ENCODE measurements around the gene LSAMP. TPM values are rescaled to one million over a fixed set of nuclear protein-coding genes. Genes with fewer than 3 reads are reported as not detected.

The LSAMP gene
- total and polyA plus RNA-seq, 8 donors: 17.3 to 28.0 (median 26.0) TPM

- H3K36me3 ChIP-seq: no peaks in the 10 kb centered on the region
- H3K27me3 ChIP-seq: no peaks in the 10 kb centered on the region
- ATAC-seq (no peak), DNase-seq (no peak)
- H3K4me1 ChIP-seq: no peaks in the 10 kb centered on the region
- no peaks in the 10 kb centered on the region for H3K9me3 ChIP-seq
- TF ChIP-seq, protein P1, sequence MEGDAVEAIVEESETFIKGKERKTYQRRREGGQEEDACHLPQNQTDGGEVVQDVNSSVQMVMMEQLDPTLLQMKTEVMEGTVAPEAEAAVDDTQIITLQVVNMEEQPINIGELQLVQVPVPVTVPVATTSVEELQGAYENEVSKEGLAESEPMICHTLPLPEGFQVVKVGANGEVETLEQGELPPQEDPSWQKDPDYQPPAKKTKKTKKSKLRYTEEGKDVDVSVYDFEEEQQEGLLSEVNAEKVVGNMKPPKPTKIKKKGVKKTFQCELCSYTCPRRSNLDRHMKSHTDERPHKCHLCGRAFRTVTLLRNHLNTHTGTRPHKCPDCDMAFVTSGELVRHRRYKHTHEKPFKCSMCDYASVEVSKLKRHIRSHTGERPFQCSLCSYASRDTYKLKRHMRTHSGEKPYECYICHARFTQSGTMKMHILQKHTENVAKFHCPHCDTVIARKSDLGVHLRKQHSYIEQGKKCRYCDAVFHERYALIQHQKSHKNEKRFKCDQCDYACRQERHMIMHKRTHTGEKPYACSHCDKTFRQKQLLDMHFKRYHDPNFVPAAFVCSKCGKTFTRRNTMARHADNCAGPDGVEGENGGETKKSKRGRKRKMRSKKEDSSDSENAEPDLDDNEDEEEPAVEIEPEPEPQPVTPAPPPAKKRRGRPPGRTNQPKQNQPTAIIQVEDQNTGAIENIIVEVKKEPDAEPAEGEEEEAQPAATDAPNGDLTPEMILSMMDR (IDR thresholded peaks at IDR 0.05): no peak
- no peak overlapping the region for H3K27ac ChIP-seq
- no peak overlapping the region for H3K4me3 ChIP-seq
- intact Hi-C loops (cut with DNase I): no loop called here
Observed at GRCh38 chr3:116190095-116190494, 255.2 kb downstream of the LSAMP start.

GRCh38 chr3:116188231-116188785, 257.0 kb downstream of the LSAMP start:
- Histone ChIP-seq H3K27me3 (no peaks in the 10 kb centered on the region), H3K4me1 (no peaks in the 10 kb centered on the region), H3K9me3 (no peaks in the 10 kb centered on the region), H3K4me3 (no peak overlapping the region), H3K36me3 (no peaks in the 10 kb centered on the region), H3K27ac (no peak overlapping the region)
- TF ChIP-seq, protein P1 (IDR thresholded peaks at IDR 0.05): no peak
- ATAC-seq (no peak), DNase-seq (no peak)
- intact Hi-C loops (cut with DNase I): no loop called here

GRCh38 chr3:116186049-116186448, 259.2 kb downstream of the LSAMP start:
- TF ChIP-seq, protein P1 (IDR thresholded peaks at IDR 0.05): no peak
- no peak for ATAC-seq
- Histone ChIP-seq H3K27me3 (no peaks in the 10 kb centered on the region), H3K27ac (no peak overlapping the region), H3K4me3 (no peak overlapping the region), H3K9me3 (no peaks in the 10 kb centered on the region), H3K36me3 (no peaks in the 10 kb centered on the region), H3K4me1 (no peaks in the 10 kb centered on the region)
- intact Hi-C loops (cut with DNase I): no loop called here
- DNase-seq: no peak

DNA sequence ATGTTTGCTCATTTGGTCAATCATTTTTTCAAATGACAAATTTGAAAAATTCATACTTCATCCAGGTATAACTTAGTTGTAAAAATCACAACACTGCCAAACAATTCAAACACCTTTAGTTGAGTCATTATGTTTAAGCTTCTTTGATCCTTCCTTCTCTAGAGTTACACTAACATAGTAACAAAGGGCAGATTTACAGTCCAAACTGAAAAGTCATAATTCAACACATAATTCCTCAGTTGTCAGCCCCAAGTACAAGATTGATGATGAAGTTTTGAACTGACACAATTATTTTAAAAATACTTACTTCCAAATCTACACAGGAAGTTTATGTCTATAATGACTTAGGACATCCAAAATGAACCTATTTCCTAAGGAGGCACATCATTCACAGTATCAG, 264.1 kb downstream of the LSAMP start:
- Histone ChIP-seq H3K27me3 (no peaks in the 10 kb centered on the region), H3K9me3 (no peaks in the 10 kb centered on the region), H3K4me1 (no peaks in the 10 kb centered on the region), H3K4me3 (no peak overlapping the region), H3K27ac (no peak overlapping the region), H3K36me3 (no peaks in the 10 kb centered on the region)
- intact Hi-C loops (cut with DNase I): no loop called here
- TF ChIP-seq, protein P1 (IDR thresholded peaks at IDR 0.05): no peak
- no peak for DNase-seq
- no peak for ATAC-seq

- H3K9me3 ChIP-seq: no peaks in the 10 kb centered on the region
- intact Hi-C loops (cut with DNase I): no loop called here
- TF ChIP-seq, protein P1 (IDR thresholded peaks at IDR 0.05): no peak
- H3K27ac ChIP-seq: no peak overlapping the region
- no peaks in the 10 kb centered on the region for H3K27me3 ChIP-seq
- no peak overlapping the region for H3K4me3 ChIP-seq
- no peaks in the 10 kb centered on the region for H3K4me1 ChIP-seq
- ATAC-seq: no peak
- no peak for DNase-seq
- no peaks in the 10 kb centered on the region for H3K36me3 ChIP-seq
Observed at GRCh38 chr3:116179091-116179490, 266.2 kb downstream of the LSAMP start.

Data from left lung (tissue), 10 donors.